ENCODE measurements around the gene CC2D2B.
"Not testable (repeated sequence)": the region's sequence is repeated elsewhere in the genome, so short reads cannot be mapped to it uniquely, and the experiment has no call there.

CC2D2B gene

GRCh38 chr10:95874783-95875182 lies 33.0 kb upstream of the CC2D2B start:
- peaks cover 21% of the 10 kb centered on the region for H3K36me3 ChIP-seq (ENCODE audit: insufficient read depth, low read length)
- not testable (repeated sequence) for H3K9me3 ChIP-seq (ENCODE audit: low read length); H3K4me1 ChIP-seq (ENCODE audit: insufficient read depth, low read length); H3K4me3 ChIP-seq (ENCODE audit: low read depth in 1 of 2, low read length in 2 of 2); H3K9ac ChIP-seq (ENCODE audit: low read length); H3K27me3 ChIP-seq (ENCODE audit: control insufficient read depth in 1 of 2, insufficient read depth in 2 of 2, low read length in 2 of 2); H3K27ac ChIP-seq (ENCODE audit: low read depth, low read length)

- Histone ChIP-seq H3K27me3 (ENCODE audit: control insufficient read depth in 1 of 2, insufficient read depth in 2 of 2, low read length in 2 of 2) (no peaks in the 10 kb centered on the region), H3K9ac (ENCODE audit: low read length) (no peak overlapping the region), H3K9me3 (ENCODE audit: low read length) (no peaks in the 10 kb centered on the region), H3K36me3 (ENCODE audit: insufficient read depth, low read length) (peaks cover 15% of the 10 kb centered on the region), H3K27ac (ENCODE audit: low read depth, low read length) (no peak overlapping the region), H3K4me1 (ENCODE audit: insufficient read depth, low read length) (no peaks in the 10 kb centered on the region), H3K4me3 (ENCODE audit: low read depth in 1 of 2, low read length in 2 of 2) (no peak overlapping the region)
Observed at GRCh38 chr10:95876756-95877155, 31.0 kb upstream of the CC2D2B start.

GRCh38 chr10:95877881-95878280 lies 29.9 kb upstream of the CC2D2B start:
- no peak overlapping the region for H3K9ac ChIP-seq (ENCODE audit: low read length)
- H3K4me1 ChIP-seq (ENCODE audit: insufficient read depth, low read length), result no peaks in the 10 kb centered on the region
- H3K36me3 ChIP-seq (ENCODE audit: insufficient read depth, low read length), result peaks cover 7% of the 10 kb centered on the region
- H3K9me3 ChIP-seq (ENCODE audit: low read length), result no peaks in the 10 kb centered on the region
- H3K4me3 ChIP-seq (ENCODE audit: low read depth in 1 of 2, low read length in 2 of 2), result no peak overlapping the region
- H3K27me3 ChIP-seq (ENCODE audit: control insufficient read depth in 1 of 2, insufficient read depth in 2 of 2, low read length in 2 of 2), result no peaks in the 10 kb centered on the region
- H3K27ac ChIP-seq (ENCODE audit: low read depth, low read length), result no peak overlapping the region

- no peaks in the 10 kb centered on the region for H3K27me3 ChIP-seq (ENCODE audit: control insufficient read depth in 1 of 2, insufficient read depth in 2 of 2, low read length in 2 of 2)
- H3K36me3 ChIP-seq (ENCODE audit: insufficient read depth, low read length), result no peaks in the 10 kb centered on the region
- H3K9ac ChIP-seq (ENCODE audit: low read length), result no peak overlapping the region
- H3K27ac ChIP-seq (ENCODE audit: low read depth, low read length), result no peak overlapping the region
- H3K4me3 ChIP-seq (ENCODE audit: low read depth in 1 of 2, low read length in 2 of 2), result no peak overlapping the region
- no peaks in the 10 kb centered on the region for H3K4me1 ChIP-seq (ENCODE audit: insufficient read depth, low read length)
- no peaks in the 10 kb centered on the region for H3K9me3 ChIP-seq (ENCODE audit: low read length)
Observed at GRCh38 chr10:95880704-95881103, 27.1 kb upstream of the CC2D2B start.

- H3K27ac ChIP-seq (ENCODE audit: low read depth, low read length), result no peak overlapping the region
- no peaks in the 10 kb centered on the region for H3K9me3 ChIP-seq (ENCODE audit: low read length)
- no peak overlapping the region for H3K4me3 ChIP-seq (ENCODE audit: low read depth in 1 of 2, low read length in 2 of 2)
- H3K4me1 ChIP-seq (ENCODE audit: insufficient read depth, low read length), result no peaks in the 10 kb centered on the region
- no peak overlapping the region for H3K9ac ChIP-seq (ENCODE audit: low read length)
- no peaks in the 10 kb centered on the region for H3K27me3 ChIP-seq (ENCODE audit: control insufficient read depth in 1 of 2, insufficient read depth in 2 of 2, low read length in 2 of 2)
- H3K36me3 ChIP-seq (ENCODE audit: insufficient read depth, low read length), result no peaks in the 10 kb centered on the region
Observed at GRCh38 chr10:95881316-95881715, 26.5 kb upstream of the CC2D2B start.

- H3K27me3 ChIP-seq (ENCODE audit: control insufficient read depth in 1 of 2, insufficient read depth in 2 of 2, low read length in 2 of 2), result no peaks in the 10 kb centered on the region
- no peak overlapping the region for H3K4me3 ChIP-seq (ENCODE audit: low read depth in 1 of 2, low read length in 2 of 2)
- no peaks in the 10 kb centered on the region for H3K36me3 ChIP-seq (ENCODE audit: insufficient read depth, low read length)
Observed at GRCh38 chr10:95889830-95890229, 17.9 kb upstream of the CC2D2B start.

GRCh38 chr10:95896071-95896850 lies 11.5 kb upstream of the CC2D2B start:
- H3K4me1 ChIP-seq (ENCODE audit: insufficient read depth, low read length), result no peaks in the 10 kb centered on the region
- no peak overlapping the region for H3K27ac ChIP-seq (ENCODE audit: low read depth, low read length)
- peaks cover 8% of the 10 kb centered on the region for H3K36me3 ChIP-seq (ENCODE audit: insufficient read depth, low read length)
- H3K27me3 ChIP-seq (ENCODE audit: control insufficient read depth in 1 of 2, insufficient read depth in 2 of 2, low read length in 2 of 2), result no peaks in the 10 kb centered on the region
- no peak overlapping the region for H3K4me3 ChIP-seq (ENCODE audit: low read depth in 1 of 2, low read length in 2 of 2)
- no peaks in the 10 kb centered on the region for H3K9me3 ChIP-seq (ENCODE audit: low read length)
- H3K9ac ChIP-seq (ENCODE audit: low read length), result no peak overlapping the region

More at GRCh38 chr10:95889830-95890229, 17.9 kb upstream of the CC2D2B start:
- no peaks in the 10 kb centered on the region for H3K4me1 ChIP-seq (ENCODE audit: insufficient read depth, low read length)
- no peak overlapping the region for H3K9ac ChIP-seq (ENCODE audit: low read length)
- no peak overlapping the region for H3K27ac ChIP-seq (ENCODE audit: low read depth, low read length)
- no peaks in the 10 kb centered on the region for H3K9me3 ChIP-seq (ENCODE audit: low read length)

- not testable (repeated sequence) for H3K4me1 ChIP-seq (ENCODE audit: insufficient read depth, low read length); H3K9me3 ChIP-seq (ENCODE audit: low read length); H3K27me3 ChIP-seq (ENCODE audit: control insufficient read depth in 1 of 2, insufficient read depth in 2 of 2, low read length in 2 of 2); H3K9ac ChIP-seq (ENCODE audit: low read length); H3K27ac ChIP-seq (ENCODE audit: low read depth, low read length); H3K4me3 ChIP-seq (ENCODE audit: low read depth in 1 of 2, low read length in 2 of 2)
- peaks cover 13% of the 10 kb centered on the region for H3K36me3 ChIP-seq (ENCODE audit: insufficient read depth, low read length)
Observed at GRCh38 chr10:95905897-95906580, 1.7 kb upstream of the CC2D2B start.

- H3K9me3 ChIP-seq (ENCODE audit: low read length), result no peaks in the 10 kb centered on the region
- H3K27ac ChIP-seq (ENCODE audit: low read depth, low read length), result peak overlapping the region; percentile 69
- H3K9ac ChIP-seq (ENCODE audit: low read length), result peak overlapping the region; percentile 22
- H3K36me3 ChIP-seq (ENCODE audit: insufficient read depth, low read length), result peaks cover 13% of the 10 kb centered on the region
- no peaks in the 10 kb centered on the region for H3K27me3 ChIP-seq (ENCODE audit: control insufficient read depth in 1 of 2, insufficient read depth in 2 of 2, low read length in 2 of 2)
- no peaks in the 10 kb centered on the region for H3K4me1 ChIP-seq (ENCODE audit: insufficient read depth, low read length)
- H3K4me3 ChIP-seq (ENCODE audit: low read depth in 1 of 2, low read length in 2 of 2), result peak overlapping the region; percentile 51 to 82
Observed at GRCh38 chr10:95906677-95907455, 909 bp upstream of the CC2D2B start.

GRCh38 chr10:95908450-95908849 lies 675 bp downstream of the CC2D2B start:
- no peaks in the 10 kb centered on the region for H3K27me3 ChIP-seq (ENCODE audit: control insufficient read depth in 1 of 2, insufficient read depth in 2 of 2, low read length in 2 of 2)
- peak overlapping the region; percentile 51 to 82 for H3K4me3 ChIP-seq (ENCODE audit: low read depth in 1 of 2, low read length in 2 of 2)
- H3K4me1 ChIP-seq (ENCODE audit: insufficient read depth, low read length), result no peaks in the 10 kb centered on the region
- peaks cover 3% of the 10 kb centered on the region for H3K36me3 ChIP-seq (ENCODE audit: insufficient read depth, low read length)
- peak overlapping the region; percentile 41 for H3K27ac ChIP-seq (ENCODE audit: low read depth, low read length)
- no peaks in the 10 kb centered on the region for H3K9me3 ChIP-seq (ENCODE audit: low read length)
- no peak overlapping the region for H3K9ac ChIP-seq (ENCODE audit: low read length)

- Histone ChIP-seq H3K9me3 (ENCODE audit: low read length) (no peaks in the 10 kb centered on the region), H3K27ac (ENCODE audit: low read depth, low read length) (no peak overlapping the region), H3K27me3 (ENCODE audit: control insufficient read depth in 1 of 2, insufficient read depth in 2 of 2, low read length in 2 of 2) (no peaks in the 10 kb centered on the region), H3K4me3 (ENCODE audit: low read depth in 1 of 2, low read length in 2 of 2) (no peak overlapping the region), H3K9ac (ENCODE audit: low read length) (no peak overlapping the region), H3K36me3 (ENCODE audit: insufficient read depth, low read length) (no peaks in the 10 kb centered on the region), H3K4me1 (ENCODE audit: insufficient read depth, low read length) (no peaks in the 10 kb centered on the region)
Observed at GRCh38 chr10:95909561-95909960, 1.8 kb downstream of the CC2D2B start.
